ENCODE results near the gene SNX33.

- TF ChIP-seq, protein P1, sequence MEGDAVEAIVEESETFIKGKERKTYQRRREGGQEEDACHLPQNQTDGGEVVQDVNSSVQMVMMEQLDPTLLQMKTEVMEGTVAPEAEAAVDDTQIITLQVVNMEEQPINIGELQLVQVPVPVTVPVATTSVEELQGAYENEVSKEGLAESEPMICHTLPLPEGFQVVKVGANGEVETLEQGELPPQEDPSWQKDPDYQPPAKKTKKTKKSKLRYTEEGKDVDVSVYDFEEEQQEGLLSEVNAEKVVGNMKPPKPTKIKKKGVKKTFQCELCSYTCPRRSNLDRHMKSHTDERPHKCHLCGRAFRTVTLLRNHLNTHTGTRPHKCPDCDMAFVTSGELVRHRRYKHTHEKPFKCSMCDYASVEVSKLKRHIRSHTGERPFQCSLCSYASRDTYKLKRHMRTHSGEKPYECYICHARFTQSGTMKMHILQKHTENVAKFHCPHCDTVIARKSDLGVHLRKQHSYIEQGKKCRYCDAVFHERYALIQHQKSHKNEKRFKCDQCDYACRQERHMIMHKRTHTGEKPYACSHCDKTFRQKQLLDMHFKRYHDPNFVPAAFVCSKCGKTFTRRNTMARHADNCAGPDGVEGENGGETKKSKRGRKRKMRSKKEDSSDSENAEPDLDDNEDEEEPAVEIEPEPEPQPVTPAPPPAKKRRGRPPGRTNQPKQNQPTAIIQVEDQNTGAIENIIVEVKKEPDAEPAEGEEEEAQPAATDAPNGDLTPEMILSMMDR (IDR thresholded peaks at IDR 0.05) = no peak
- no peak for TF ChIP-seq POLR2A (IDR thresholded peaks at IDR 0.05)
Measured at GRCh38 chr15:75666823-75667501, 19.2 kb downstream of the SNX33 start.

Measured in right lobe of liver (tissue), 4 donors.